ENCODE data around the gene SLC6A15.

SLC6A15 gene

DNA sequence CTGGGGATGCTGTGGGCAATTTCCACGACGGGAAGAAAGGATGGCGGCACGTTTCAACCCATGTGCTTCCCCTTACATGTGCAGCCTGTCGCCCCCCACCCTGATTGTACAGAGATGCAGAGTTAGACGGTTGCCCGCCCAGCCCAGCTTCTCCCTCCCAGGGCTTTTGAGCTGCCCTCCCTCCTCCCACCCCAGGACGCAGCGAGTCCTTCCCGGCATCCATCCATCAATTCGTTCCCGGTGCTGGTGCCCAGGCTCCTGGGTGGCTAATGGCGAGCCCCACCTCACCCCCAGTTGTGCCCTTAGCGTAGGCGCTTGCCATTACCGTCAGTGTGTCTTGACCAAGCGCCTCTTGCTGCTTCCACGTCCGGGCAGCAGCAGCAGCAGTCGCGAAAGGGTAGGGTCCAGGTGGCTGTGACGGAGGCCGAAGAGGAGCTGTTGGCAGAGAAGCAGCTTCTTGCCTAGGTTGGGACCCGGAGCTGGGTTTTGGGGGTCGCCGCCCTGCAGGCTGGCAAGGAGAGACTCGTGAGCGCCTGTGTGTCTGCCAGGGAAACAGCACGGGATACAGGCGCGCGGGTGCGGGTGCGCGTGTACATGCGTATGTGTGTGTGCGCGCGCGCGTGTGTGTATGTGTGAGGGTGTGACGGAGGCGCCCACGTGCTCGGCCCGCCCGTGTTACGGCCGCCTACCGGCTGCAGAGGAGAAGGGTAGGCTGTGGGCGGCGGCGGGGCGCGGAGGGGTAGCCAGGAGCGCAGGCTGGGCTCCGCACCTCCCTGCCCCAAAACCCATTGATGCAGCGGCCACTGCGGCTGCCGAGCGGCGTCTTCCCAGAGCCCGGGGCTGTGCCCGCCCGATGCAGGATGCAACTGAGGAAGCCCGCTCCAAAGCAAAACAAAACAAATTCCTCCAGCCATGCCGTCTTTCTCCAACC is at the start of gene SLC6A15:
Gene SLC6A15 (minus strand): TSS at position 602 of the 931 bp plus-strand sequence. CDS start 20,679 bp downstream, outside the sequence.
- no peak for DNase-seq (ENCODE audit: low read depth)

DNA sequence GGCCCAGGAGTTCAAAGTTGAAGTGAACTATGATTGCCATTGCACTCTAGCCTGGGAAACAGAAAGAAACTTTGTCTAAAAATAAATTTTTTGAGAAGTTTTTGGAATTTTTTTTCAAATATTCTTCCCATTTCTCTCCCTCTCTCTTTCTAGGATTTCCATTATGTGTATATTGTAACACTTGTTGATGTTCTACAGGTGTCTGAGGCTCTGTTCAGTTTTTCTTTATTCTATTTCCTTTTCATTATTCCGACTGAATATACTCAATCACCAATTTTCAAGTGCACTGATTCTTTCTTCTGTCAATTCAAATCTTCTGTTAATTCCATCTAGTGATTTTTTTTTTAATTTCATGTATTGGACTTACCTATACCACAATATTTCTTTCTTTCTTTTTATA is 48.3 kb upstream of the SLC6A15 start:
- no peak for DNase-seq (ENCODE audit: low read depth)

DNA sequence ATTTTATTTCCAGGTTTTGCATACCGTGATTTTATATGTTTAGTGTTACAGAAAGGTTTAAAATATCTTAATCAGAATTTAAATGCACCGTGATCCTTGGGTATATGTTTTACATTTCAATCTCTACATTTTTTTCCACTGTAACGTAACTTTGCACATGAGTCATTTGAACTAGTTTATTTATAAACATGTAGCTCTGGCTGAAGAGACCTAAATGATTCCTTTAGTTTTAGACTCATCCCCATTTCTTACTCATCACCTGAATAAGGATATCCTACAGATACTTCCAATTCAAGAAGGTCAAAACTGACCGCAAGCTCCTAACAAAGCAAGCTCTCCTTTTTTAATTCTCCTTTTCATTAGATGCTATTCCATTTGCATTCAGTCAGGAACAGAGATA is 42.7 kb upstream of the SLC6A15 start:
- DNase-seq (ENCODE audit: low read depth), result no peak

DNA sequence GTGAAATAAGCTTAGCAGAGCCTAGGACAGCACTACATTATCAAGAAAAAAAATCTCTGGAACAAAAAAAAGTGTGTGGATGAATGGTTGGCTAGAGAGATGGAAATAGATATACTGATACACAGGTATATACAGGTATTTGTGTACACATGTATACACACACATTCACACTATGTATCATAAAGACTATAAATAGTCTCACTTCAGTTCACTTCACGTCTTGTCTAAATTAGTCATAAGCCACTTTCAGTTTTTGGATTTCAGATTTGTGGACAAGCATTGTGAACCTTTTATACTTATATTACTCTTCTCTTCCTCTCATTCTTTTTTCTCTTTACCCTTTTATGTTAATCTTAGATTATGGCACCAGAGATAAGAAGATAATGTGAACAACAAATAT is 41.8 kb upstream of the SLC6A15 start:
- no peak for DNase-seq (ENCODE audit: low read depth)

DNA sequence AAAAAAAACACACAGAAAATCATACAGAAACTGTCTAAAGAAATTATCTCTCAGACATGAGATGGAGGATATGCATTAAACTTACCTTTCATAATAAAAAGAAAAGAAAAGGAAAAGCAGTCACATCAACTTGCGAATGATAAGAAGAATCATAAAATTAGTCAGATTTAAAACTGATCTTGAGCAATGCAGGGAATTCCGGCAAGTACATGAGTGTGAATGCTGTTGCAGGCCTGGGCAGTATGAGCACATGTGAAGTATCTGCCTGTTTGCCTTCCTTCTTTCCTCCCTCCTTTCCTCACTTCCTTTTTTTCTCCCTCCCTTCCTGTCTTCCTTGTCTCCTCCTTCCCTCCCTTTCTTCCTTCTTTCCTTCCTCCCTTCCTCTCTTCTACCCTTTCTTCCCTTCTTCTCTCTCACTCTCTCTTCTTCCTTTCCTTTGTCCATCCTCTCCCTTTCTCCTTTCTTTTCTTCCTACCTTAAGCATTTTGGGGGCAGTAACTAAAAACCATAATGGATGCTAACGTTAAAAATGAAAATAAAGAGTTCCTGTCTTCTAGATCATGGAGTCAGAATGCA is 38.5 kb upstream of the SLC6A15 start:
- DNase-seq (ENCODE audit: low read depth), result no peak

DNA sequence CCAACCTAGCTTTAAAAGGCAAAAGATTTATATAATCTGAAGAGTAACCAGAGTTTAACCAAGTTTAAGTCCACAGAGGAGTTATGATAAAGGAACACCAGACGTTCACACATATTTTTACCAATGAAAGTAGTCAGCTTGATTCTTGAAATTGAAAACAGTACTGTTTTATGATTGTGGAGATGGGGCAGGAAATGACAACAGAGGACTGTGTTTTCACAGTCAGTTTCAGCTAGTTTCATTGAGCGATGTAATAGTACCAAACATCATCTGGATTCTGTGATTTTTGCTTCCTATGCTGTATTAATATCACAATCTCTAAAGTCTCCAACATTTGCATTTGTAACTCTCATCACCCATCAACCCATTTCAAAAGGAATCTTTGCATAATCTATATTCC is 34.2 kb upstream of the SLC6A15 start:
- no peak for DNase-seq (ENCODE audit: low read depth)

DNA sequence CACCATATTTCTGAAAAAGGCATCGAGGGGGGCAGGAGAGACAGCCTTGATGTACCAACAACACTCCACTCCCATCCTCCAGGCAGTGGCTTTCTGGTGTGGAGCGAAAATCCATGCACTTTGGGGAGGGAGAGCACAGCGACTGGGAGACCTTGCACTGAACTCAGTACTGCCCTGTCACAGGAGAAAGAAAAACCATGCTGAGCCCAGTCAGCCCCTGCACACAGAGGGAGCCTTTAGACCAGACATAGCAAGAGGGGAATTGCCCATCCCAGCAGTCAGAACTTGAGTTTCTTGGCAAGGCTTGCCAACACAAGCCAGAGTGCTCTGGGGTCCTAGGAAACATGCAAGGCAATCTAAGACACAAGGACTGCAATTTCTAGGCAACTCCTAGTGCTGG is 24.8 kb upstream of the SLC6A15 start:
- no peak for DNase-seq (ENCODE audit: low read depth)

DNA sequence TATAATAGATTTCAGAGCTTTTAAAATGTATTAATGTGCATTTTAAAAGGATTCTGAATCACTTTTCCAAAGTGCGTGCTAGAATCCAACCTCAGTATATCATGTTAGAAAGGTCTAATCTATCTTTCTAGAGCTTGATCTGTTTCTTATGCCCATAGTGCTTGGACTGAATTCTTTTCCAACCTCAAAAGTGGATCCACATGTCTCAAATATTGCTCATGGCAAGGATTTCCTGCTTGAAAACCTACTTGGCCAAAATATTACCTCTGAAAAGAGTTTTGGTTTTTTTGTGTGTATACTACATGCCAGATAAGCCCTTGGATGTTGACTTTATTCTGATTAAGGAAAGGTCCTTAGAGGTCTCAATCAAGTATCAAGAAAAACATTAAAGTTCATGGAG is 16.9 kb upstream of the SLC6A15 start:
- DNase-seq (ENCODE audit: low read depth), result no peak

DNA sequence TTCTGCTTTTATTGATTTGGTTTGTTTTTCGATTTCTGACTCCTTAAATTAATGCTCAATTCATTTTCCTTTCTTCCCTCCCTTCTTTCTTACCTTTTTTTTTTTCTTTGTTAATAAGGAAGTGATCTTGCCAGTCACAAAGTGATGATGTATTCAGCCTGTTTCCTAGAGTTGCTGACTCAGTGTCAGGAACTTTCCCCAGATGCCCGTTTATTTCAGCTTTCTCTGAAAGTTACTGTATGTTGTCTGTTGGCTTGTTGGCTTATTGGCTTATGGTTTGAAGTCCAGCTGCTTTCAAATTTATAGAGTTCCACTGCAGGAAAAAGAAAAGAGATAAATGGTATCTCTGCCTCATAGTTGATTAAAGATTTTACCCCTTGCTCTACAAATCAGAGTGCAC is 12.4 kb upstream of the SLC6A15 start:
- no peak for DNase-seq (ENCODE audit: low read depth)

DNA sequence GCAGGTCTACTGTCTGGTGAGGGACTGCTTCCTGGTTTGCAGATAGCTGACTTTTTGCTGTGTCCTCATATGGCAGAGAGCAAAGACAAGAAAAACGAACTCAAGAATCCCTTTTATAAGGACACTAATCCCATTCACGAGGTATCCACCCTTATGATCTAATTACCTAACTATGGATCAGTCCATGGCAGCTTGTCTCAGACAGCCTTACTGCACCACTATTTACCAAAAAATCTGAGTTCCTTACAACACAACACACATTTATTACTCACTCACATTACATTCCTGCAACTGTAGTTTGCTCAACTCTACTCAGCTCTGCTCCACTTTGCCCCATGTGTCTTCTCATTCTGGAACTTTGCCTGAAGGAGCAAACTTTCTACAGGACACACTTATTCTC is 10.1 kb upstream of the SLC6A15 start:
- no peak for DNase-seq (ENCODE audit: low read depth)

DNA sequence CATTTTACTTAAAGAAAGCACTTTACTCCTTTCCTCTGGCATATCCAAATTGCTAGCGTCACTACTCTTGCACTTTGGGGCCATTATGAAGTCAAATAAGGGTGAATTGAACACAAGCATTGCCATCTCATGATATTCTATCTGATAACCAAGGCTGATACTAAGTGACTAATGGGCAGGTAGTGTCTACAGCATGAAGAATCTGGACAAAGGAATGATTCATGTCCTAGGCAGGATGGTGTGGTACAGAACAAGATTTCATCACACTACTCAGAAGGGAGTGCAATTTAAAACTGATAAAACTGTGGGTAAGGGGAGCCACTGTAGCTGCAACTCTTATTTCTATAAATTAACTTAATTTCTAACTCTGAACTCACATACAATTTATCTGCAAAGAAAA is 7.7 kb upstream of the SLC6A15 start:
- no peak for DNase-seq (ENCODE audit: low read depth)

DNA sequence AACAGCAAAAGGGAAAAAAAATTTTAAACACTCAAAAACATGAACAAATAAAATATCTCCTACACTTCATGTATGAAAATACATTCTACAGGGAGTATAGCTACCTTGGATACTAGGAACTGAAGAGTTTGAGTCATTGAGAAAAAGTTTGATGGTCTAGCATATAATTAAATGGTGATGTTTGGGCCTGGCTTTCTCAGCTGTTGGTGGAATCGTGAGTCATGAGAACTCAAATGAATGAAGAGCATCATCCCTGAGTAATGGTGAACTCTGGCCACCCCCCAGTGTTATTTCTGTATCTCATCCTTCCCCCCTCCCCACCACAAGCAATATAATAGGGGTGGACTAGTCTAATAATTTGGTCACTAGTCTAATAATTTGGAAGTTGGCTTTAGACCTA is 6.7 kb upstream of the SLC6A15 start:
- no peak for DNase-seq (ENCODE audit: low read depth)

DNA sequence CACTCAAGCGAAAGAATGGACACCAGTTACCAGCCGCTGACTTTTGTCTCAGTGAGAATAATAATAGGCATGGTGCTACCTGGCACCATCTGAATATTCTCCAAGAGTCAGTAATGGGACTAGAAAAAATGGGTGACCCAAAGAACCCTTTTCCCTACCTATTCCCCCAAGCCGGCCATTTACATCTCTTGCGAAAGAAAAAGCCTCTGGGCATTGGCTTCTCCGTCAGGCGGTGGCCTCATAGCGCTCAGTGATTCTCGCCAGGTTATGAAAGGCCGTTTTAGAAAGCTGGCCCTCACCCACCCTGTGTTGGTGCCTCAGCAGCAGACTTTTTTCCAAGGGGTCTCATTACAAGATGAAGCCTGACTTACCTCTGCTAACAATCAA is 523 bp upstream of the SLC6A15 start:
- no peak for DNase-seq (ENCODE audit: low read depth)

DNA sequence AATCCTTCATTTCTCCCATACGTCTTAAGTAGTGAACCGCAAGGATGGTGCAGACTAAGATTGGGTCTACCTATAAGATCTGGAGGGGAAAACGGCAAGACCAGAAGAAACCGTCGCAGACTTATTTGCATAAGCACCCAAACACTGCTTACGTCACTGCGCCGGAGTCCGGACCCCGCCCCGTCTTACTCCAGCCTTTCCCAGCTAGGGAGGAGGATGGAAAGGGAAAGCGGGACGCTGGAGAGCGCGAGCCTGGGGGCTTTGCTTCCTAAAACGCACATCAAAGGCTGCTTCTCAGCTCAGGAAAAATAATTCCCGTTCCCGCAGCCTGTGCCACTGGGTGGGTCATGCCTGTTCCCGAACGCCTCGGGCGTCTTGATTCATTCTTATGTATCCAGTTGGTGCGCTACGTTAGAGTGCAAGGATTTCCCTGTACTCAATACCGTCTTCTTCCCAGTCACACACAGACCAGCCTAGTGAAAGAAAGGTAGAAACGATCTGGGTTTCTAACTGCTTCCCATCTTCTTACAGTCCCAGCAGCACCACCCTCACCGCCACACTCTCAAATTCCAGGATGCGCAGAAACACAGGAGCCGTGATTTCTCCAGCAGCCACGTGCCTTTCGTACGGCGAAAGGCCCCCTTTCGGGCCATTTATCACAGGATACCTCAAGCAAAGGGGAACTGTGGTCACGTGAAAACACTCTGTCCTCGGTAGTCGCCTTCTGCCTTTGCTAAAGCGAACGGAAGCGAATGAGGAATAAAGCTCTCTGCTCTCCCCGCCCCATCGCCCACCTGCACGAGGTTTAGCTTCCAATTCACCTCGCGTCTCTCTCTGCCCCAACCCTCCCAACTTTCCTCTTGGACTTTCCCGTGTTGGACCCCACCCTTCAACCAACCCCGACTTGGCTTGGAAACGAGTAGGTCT is 1.1 kb downstream of the SLC6A15 start:
- DNase-seq (ENCODE audit: low read depth), result no peak

DNA sequence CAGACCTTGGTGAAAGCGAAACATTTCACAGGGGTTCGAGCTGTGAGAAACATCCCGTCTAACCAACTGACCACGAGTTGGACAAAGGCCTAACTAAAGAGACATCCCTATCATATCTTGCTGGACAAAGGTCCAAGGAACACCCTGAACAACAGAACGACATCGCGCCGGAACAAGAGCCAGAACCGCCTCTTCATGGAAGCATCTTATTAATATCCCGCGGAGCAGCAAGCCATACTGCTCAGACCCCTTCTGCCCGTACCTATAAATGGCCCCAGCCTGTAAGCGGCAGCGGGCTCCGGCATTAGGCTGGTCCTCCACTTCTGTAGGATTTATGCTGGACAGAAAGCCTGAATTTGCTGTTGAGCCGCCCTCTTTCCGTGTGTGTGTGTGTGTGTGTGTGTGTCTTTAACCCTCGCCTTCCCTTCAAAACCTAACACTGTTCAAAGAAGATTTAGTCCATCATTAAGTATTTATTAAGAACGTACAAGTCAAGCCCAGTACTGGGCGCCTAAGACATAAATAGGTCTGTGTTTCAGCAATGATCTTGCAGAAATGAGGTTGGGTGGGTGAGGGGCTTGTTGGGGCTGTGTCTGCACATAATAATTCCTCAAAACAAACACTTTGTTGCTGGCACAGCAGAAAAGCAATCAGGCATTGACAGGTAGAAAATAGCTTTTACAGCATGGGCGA is 1.9 kb downstream of the SLC6A15 start:
- no peak for DNase-seq (ENCODE audit: low read depth)

DNA sequence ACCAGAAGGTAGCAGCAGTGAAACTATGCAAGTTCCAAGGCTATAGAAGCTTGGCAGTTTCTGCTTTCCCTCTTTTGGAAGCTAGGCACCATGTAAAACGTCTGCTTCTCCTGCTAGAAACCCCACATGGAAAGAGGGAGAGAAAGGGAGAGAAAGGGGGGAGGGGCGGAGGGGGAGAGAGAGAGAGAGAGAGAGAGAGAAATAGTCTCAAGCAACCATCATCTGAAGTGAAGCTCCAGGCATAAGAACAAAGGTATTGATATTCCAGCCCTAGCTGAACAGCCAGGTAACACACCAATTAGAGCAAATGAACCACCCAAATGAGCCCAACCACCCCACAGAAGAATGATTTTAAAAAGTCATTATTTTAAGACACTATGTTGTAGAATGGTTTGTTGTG is 8.5 kb downstream of the SLC6A15 start:
- no peak for DNase-seq (ENCODE audit: low read depth)

DNA sequence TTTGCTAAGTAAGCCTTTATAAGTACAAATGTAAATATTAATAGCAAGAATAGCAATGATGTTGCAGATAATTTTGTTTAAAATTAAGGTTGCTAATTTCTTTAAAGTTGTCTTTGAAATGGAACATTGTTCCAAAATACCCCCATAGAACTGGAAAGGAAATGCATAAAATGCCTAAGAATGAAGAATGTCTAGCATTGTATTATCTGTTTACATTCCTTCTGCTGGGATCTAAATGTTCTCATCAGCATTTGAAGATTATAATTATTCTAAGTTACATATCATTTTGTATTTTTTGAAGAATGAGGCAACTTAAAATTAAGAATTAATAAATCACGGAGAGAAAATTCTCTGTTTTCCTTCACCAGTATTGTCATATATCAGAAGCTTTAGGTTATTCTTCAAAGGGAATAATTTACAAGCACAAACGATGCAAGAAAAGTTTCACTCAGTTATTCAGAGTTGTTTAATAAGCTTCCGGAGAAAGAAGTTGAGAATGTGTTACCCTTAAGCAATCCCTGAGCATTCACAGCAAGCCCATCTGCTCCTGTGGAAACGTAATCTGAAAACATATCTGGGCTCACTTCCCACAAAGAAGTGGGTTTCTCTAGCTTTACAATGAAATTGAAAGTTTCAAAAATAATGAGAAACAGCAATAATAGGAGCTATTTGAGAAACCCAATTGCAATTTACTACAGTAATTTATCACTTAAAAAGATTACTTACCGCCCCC is 21.3 kb downstream of the SLC6A15 start:
- DNase-seq (ENCODE audit: low read depth), result no peak

DNA sequence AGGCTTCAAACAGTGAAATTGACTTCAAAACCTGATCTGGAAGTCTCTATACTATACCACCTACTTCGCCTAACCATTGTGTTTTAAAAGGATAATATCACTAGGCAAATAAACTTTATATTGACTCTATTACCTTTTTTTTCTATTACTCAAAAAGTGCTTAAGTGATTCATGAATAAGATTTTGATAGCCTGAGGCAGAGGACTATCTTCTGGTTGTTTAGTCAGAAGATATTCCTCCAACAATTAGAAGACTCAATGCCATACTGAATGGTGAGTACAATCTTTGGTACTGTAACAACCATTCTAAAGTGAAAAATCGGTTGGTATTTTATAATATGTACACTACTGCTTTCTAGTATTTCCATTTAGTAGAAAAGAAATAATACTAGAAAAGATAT is 22.8 kb downstream of the SLC6A15 start:
- no peak for DNase-seq (ENCODE audit: low read depth)

DNA sequence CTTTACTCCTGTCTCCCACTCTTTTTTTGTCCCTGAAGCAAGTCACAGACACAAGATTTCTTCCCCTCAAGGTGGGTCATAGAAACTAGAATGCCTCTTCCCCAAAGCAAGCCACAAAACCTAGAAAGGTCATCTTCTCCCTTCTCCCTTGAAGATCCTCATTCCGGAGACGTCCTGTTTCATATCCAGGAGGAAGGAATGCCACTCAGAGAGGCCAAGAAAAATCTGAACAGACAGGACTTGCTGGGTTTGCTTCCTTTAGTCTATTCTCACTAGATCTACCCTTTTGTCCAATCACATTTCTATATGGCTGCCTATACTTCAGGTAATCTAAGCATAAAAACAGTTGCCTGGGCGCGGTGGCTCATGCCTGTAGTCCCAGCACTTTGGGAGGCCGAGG is 23.7 kb downstream of the SLC6A15 start:
- DNase-seq (ENCODE audit: low read depth), result no peak

DNA sequence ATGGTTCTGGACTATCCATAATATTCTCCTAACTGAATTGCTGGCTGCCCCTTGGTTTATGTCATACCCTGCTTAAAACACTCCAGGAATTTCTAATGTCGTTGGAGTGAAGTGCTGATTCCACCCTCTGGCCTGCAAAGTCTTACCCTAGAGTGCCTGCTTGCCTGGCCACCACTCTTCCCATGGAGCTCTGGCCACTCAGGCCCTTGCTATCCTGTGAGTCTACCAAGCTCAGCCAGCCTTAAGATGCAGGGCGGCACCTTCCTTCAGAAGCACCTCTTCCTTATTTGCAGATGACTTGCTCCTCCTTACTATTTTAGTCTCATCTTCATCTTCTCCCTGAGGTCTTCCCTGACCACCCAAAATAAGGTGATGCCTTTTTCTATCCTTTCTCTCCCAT is 35.3 kb downstream of the SLC6A15 start:
- DNase-seq (ENCODE audit: low read depth), result no peak

DNA sequence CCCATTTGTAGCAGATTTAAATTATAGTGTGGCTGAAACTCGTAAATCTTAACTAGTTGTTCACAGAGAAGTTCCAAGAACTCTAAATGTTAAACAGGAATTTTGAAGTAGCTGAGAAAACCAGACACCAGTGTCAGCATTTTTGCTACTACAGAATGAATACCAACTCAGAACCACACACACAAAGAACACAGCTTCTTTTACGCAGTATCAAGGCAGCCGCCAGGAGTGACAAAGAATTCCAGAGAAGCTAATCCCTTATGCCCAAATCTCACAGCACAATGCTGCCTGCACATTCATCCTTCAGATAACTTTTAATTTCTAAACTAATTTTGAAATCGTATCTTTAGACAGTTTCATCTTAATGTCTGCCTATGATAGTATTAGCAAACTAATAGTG is 37.4 kb downstream of the SLC6A15 start:
- DNase-seq (ENCODE audit: low read depth), result no peak

DNA sequence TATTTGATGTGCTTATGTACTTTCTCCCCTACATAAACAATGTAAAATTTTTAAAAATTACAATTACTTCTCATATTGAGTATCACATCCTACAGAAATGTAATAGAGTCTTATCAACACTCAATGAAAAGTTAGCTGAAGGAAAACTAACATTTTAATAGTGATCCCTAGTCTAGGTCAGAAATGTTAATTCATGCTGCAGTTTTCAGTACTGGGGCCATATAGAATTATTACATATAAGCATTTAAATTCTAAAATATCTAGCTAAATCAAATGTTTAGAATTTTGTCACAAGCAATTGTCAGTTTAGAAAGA is 37.8 kb downstream of the SLC6A15 start:
- no peak for DNase-seq (ENCODE audit: low read depth)
